Prostate gland (tissue), 2 donors: Measurements from ENCODE around the gene MAN2B2. TPM values are rescaled to one million over a fixed set of nuclear protein-coding genes. Genes with fewer than 3 reads are reported as not detected.

Experiments used
- DNase-seq: peaks from one replicate; pipeline ENCODE4 v3.0.0-alpha.2; 2019; ENCODE audit warnings: low spot score
- H3K27ac ChIP-seq, 2 donors: fragments of 200-600 bp; sonication (generic); 2 replicates each; pipeline ENCODE4 v1.5.1; 2017 to 2019
- H3K27me3 ChIP-seq: fragments of 200-600 bp; sonication (generic); replicated peaks from 2 replicates; pipeline ENCODE4 v1.5.1; 2019; ENCODE audit not compliant: insufficient read depth
- H3K36me3 ChIP-seq, 2 donors: fragments of 200-600 bp; sonication (generic); 1 replicate in 1 of 2; 2 replicates in 1 of 2; pipeline versions ENCODE4 v1.5.1 to v1.8.1; 2017 to 2019
- H3K4me1 ChIP-seq: fragments of 200-600 bp; sonication (generic); replicated peaks from 2 replicates; pipeline ENCODE4 v1.5.1; 2019
- H3K4me3 ChIP-seq, 2 donors: fragments of 200-600 bp; sonication (generic); 2 replicates each; pipeline ENCODE4 v1.5.1; 2017 to 2019
- H3K9me3 ChIP-seq: fragments of 200-600 bp; sonication (generic); 2 replicates; pipeline ENCODE4 v1.5.1; 2017
- POLR2A ChIP-seq: fragments of 450-650 bp; IDR thresholded peaks from one replicate; pipeline ENCODE4 v1.6.1; 2016; ENCODE audit warnings: antibody characterized with exemption, mild to moderate bottlenecking
- POLR2AphosphoS5 ChIP-seq: sonication (generic); formaldehyde crosslinking; IDR thresholded peaks from one replicate; pipeline ENCODE4 v1.6.1; 2017; ENCODE audit warnings: antibody characterized with exemption
- WGBS: methylation state at CpG from one replicate; pipeline ENCODE4 v1.1.5; 2018; 5-methylcytosine and 5-hydroxymethylcytosine counted together
- intact Hi-C: fragments of 100-400 bp; cut with DNase I; formaldehyde crosslinking; loops from one replicate; pipeline ENCODE4 v1.14.2; 2022
- total RNA-seq, 2 donors: library from RNA; depleted of rRNA; stranded (reverse); fragments of >200 nt; gene quantifications; one replicate each; pipeline ENCODE4 v1.1.0, GENCODE V29; 2016
- TF ChIP-seq, protein P1 (sequence below), 4 experiments: fragments of 200-600 bp in 2 of 4; fragments of 450-650 bp in 2 of 4; sonication (generic) in 2 of 4; IDR thresholded peaks; 1 replicate in 3 of 4; 2 replicates in 1 of 4; pipeline ENCODE4 v1.5.1; 2016 to 2019; ENCODE audit warnings: antibody characterized with exemption in 4 of 4, mild to moderate bottlenecking in 2 of 4, moderate library complexity in 2 of 4

The MAN2B2 gene
- total RNA-seq, 2 donors from 2014 or later, result 52.7 to 69.5 TPM

- Histone ChIP-seq H3K27ac (no peak overlapping the region), H3K4me3 (no peak overlapping the region), H3K27me3 (no peaks in the 10 kb centered on the region), H3K36me3 (peaks cover 6 to 20% of the 10 kb centered on the region in 2 donors), H3K9me3 (no peaks in the 10 kb centered on the region), H3K4me1 (no peaks in the 10 kb centered on the region)
- intact Hi-C loops, result no loop called here
- DNase-seq, result no peak
- WGBS, result 94% methylated on average over 13 of the region's 13 CpGs
- TF ChIP-seq, protein P1, sequence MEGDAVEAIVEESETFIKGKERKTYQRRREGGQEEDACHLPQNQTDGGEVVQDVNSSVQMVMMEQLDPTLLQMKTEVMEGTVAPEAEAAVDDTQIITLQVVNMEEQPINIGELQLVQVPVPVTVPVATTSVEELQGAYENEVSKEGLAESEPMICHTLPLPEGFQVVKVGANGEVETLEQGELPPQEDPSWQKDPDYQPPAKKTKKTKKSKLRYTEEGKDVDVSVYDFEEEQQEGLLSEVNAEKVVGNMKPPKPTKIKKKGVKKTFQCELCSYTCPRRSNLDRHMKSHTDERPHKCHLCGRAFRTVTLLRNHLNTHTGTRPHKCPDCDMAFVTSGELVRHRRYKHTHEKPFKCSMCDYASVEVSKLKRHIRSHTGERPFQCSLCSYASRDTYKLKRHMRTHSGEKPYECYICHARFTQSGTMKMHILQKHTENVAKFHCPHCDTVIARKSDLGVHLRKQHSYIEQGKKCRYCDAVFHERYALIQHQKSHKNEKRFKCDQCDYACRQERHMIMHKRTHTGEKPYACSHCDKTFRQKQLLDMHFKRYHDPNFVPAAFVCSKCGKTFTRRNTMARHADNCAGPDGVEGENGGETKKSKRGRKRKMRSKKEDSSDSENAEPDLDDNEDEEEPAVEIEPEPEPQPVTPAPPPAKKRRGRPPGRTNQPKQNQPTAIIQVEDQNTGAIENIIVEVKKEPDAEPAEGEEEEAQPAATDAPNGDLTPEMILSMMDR (IDR thresholded peaks at IDR 0.05), result no peak
- TF ChIP-seq POLR2AphosphoS5, result no peak
- no peak for TF ChIP-seq POLR2A
These were observed 32.5 kb downstream of the MAN2B2 start for GRCh38 chr4:6607368-6608055.

DNA sequence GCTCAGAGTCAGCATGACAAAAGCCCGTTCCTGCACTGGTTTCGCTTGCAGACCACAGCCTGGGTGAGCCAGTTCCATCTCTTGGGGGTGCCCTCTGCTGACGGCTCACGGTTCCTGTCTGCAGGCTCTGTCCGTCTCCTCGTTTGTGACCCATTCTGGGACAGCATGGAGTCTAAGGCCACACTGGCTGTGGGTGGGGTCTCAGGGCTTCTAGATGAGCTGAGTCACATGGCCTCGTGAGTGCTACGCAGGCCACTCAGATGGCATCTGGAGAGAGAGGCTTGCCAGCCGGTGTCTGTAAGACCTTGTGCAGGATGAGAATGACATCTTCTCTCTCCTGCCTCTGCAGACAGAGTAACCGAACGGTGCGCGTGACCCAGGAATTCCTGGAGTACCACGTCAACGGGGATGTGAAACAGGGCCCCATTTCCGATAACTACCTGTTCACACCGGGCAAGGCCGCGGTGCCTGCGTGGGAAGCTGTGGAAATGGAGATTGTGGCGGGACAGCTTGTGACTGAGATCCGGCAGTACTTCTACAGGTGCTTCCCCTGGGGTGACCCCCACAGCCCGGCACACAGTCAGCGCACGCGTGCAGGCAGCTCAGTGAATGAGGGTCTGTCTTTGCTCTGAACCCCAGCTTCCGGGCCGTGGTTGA, 33.9 kb downstream of the MAN2B2 start:
- no peak overlapping the region for H3K4me3 ChIP-seq
- no peak for DNase-seq
- no peaks in the 10 kb centered on the region for H3K4me1 ChIP-seq
- WGBS, result 83% methylated on average over 28 of the region's 28 CpGs
- no peaks in the 10 kb centered on the region for H3K27me3 ChIP-seq
- intact Hi-C loops, result no loop called here
- H3K9me3 ChIP-seq, result no peaks in the 10 kb centered on the region
- H3K36me3 ChIP-seq, result peaks cover 6 to 20% of the 10 kb centered on the region in 2 donors
- TF ChIP-seq POLR2A (no peak), POLR2AphosphoS5 (no peak)
- TF ChIP-seq, protein P1 (IDR thresholded peaks at IDR 0.05), result no peak
- H3K27ac ChIP-seq, result no peak overlapping the region

GRCh38 chr4:6609415-6610079, 34.6 kb downstream of the MAN2B2 start:
- H3K27me3 ChIP-seq, result no peaks in the 10 kb centered on the region
- WGBS, result 96% methylated on average over 26 of the region's 26 CpGs
- TF ChIP-seq POLR2A (no peak), POLR2AphosphoS5 (no peak)
- TF ChIP-seq, protein P1 (IDR thresholded peaks at IDR 0.05), result no peak
- H3K36me3 ChIP-seq, result peaks cover 6 to 20% of the 10 kb centered on the region in 2 donors
- no peaks in the 10 kb centered on the region for H3K4me1 ChIP-seq
- H3K9me3 ChIP-seq, result no peaks in the 10 kb centered on the region
- H3K27ac ChIP-seq, result no peak overlapping the region
- DNase-seq, result no peak
- H3K4me3 ChIP-seq, result no peak overlapping the region
- intact Hi-C loops, result no loop called here

DNA sequence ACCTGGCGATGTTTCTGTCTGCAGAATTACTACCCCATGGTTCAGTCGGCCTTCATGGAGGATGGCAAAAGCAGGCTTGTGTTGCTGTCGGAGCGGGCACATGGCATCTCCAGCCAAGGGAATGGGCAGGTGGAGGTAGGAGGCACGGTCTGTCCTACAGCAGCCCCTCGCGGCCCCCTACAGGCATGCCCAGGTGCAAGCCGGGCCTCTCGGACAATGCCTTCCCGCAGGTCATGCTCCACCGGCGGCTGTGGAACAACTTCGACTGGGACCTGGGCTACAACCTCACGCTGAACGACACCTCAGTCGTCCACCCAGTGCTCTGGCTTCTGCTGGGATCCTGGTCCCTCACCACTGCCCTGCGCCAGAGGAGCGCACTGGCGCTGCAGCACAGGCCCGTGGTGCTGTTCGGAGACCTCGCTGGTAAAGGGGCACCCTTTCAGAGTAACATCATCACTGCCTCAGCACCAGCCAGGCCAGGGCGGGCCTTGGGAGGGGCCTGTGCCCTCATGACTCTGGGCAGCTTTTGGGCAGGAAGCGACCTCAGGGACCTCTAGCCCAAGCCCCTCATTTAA, 36.0 kb downstream of the MAN2B2 start:
- Histone ChIP-seq H3K4me1 (no peaks in the 10 kb centered on the region), H3K4me3 (no peak overlapping the region), H3K36me3 (peaks cover 0 to 12% of the 10 kb centered on the region in 2 donors), H3K27me3 (no peaks in the 10 kb centered on the region), H3K9me3 (no peaks in the 10 kb centered on the region), H3K27ac (no peak overlapping the region)
- no peak for DNase-seq
- TF ChIP-seq POLR2AphosphoS5, result no peak
- TF ChIP-seq, protein P1 (IDR thresholded peaks at IDR 0.05), result no peak
- TF ChIP-seq POLR2A, result no peak
- intact Hi-C loops, result no loop called here
- WGBS, result 93% methylated on average over 8 of the region's 24 CpGs
